IPS DF 19.7 (cell line): Measurements from ENCODE around the gene IMMP2L.

ENCODE experiments used
- DNase-seq: peaks from one replicate; pipeline ENCODE4 v3.0.0-alpha.2; 2013; ENCODE audit warnings: low read depth, low spot score

The IMMP2L gene

DNA sequence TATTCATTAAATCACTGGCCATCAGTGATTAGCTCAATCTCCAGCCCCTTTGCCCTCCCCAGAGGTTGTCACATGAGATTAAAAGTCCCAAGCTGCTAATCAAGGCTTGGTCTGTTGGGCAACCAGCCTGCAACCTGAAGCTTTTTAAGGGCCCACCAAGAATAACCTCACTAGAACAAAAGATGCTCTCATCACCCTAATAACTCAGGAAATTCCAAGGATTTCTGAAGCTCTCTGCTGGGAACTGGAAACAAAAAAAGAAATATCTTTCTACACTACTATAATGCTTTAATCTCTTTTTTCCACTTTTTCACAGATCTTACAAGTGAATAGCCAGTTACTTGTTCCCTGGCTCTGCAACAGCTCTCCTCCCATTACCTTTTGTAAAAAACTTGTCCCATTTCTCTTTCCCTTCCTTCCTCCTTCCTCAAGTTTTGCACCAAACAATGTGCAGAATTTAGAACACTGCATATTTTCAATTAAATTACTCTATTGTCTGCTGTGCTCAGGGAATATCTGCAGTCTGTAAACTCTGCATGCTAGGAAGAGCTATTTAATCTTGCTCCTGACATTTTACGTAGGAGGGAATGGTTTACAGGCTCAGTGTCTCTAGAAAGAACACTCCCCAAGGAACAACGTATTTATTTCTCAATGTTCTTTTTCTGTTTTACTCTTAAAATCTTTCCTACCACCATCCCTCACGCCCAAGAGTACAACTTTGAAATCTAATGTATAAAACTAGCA lies 169.1 kb downstream of the IMMP2L start:
- no peak for DNase-seq

DNA sequence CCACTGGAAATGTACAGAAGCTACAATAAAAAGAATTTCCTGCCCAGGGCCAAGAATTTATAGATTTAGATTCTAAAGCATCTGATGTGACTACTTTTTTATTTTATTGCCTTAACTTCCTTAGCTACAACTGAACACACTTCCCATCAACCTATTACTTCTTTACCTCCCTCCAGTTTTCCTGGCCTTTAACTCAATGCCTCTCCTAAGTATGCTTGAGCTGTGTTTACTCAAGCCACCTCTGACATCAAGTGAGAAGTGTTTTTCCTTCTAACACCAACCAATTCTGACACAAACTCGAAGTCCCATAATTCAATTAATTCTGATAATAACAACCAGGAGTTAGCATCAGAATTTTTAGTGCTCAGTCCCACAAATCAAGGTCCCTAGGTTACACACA lies 170.0 kb downstream of the IMMP2L start:
- no peak for DNase-seq

DNA sequence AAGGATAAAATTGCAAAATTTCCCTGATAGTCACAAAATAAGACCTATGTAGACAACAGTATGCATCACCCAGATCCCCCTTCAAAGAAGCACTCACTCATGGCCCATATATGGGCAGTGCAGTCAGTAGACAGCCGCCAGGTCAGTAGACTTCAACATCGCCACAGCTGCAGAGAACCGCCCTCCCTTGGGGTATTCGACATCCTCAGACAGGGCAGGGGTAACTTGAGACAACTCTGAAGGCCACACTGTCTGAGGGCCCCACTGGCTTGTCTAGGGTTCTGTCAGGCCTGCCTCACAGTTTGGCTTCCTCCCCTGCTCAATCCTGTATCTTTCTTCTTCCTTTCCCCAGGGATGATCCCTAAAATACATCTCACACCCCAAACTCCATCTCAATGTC lies 172.3 kb downstream of the IMMP2L start:
- DNase-seq: no peak

DNA sequence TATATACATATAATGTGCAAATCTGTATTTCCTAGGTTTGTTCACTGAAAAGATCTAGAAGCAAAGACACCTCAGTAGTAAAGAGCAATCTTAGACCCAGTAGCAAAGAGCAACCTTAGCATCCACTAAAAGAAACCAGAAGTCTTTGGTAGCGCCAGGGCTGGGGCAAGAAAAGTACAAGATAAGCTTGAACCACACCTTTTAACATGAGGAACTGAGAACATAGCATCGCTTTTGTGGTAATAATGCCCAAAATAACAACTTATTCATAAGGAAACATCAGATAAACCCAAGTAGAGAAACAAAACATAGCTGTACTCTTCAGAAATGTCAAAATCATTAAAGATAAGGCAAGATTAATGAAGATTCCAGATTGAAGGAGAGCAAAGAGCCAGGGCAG lies 173.4 kb downstream of the IMMP2L start:
- DNase-seq: no peak

DNA sequence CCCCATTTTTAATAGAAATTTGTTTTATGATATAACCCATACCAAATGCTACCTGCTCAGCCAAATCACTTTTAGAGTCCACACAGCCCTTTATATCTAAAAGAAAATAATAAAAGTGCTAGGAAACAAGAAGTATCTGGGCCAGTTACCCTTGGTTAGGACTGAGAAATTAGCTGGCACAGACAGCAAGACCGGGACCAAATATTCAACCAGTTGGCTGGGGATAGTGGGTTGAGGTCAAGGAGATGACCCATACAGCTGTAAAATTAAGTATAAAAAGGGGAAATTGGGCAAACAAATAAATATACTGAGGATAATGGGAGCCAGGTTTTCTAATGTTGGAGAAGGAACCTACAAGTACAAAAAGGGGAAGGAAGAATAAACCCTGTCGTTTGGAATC lies 174.3 kb downstream of the IMMP2L start:
- no peak for DNase-seq

DNA sequence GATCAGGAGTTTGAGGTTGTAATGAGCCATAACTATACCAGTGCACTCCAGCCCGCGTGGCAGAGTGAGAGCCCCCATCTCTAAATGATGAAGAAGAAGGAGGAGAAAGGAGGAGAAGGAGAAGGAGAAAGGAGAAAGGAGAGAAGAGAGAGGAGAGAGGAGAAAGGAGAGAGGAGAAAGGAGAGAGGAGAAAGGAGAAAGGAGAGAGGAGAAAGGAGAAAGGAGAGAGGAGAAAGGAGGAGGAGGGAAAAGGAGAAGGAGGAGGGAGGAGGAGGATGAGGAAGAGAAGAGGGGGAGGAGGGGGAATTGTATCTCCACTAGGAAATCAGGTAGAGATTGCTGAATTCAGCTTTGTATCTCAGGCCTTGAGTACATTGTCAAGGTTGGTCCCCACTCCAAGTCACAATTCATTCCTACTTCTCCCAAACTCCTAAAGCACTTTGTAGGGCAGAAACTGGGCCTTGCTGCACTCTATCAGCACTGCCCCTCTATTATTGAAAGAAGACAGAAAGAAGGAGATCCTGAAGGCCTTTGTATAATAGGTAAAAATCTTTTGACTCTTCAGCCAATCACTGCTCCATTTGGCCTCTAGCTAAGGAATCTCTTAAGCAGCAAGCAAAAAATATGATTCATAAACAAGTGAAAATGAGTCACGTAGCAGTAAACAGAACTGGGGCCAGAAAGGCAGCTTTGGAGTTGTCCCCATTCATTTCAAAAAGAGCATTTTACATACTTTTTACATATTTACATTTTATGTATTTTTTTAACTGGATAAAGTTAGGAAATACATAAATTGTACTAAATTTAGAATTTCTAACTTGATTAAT lies 178.0 kb downstream of the IMMP2L start:
- DNase-seq: no peak

DNA sequence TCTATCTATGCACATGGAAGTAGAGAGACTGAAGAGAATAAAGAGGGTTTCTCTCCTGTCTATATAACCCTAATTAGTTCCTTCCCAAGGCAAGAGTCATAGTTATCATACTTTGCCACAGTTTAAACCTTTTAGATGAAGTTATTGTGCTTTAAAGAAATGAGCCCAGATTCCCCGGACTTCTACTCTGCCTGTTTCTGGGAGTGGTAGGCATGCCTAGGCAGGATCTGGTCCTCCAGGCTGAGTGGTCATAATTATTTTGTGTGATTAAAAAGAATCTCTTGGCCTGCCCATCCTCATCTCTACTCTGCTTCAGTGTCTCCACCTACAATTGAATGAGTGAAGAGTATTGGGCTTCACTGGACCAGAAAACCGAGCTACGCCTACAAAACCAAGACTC lies 179.2 kb downstream of the IMMP2L start:
- no peak for DNase-seq

DNA sequence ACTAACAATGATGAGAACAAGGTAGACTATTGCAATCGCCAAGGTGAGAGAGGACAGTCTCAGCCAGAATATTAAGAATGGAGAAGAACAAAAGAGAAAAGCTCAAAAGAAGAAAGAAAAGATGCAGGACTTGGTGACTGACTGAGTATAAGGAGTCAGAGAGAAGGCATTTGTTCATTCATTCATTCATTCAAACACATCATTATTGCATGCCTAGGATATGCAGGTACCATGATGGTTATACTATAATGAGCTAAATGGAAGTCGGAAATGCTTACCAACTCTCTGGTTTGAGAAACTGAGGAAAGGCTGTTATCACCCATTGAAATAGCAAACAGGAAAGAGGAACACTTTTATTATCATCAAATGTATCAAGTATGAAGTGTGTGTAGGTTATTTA lies 180.7 kb downstream of the IMMP2L start:
- DNase-seq: no peak

DNA sequence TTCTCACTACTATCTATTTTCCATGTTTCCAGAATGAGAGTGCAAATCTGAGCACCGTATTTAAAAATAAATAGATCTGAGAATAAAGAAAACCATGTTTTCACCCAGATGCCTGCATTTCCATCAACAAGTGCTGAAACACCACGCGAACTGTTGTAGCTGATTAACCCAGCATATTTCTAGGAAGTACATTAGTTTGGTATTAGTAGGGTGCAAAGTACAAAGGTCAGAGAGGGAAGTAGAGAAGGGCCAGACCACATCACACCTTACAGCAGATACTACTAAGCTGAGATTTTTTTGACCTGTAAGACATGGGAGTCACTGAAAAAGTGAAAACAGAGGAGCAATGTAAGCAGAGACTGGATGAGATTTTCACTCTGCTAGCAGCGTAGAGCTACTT lies 181.3 kb downstream of the IMMP2L start:
- no peak for DNase-seq

DNA sequence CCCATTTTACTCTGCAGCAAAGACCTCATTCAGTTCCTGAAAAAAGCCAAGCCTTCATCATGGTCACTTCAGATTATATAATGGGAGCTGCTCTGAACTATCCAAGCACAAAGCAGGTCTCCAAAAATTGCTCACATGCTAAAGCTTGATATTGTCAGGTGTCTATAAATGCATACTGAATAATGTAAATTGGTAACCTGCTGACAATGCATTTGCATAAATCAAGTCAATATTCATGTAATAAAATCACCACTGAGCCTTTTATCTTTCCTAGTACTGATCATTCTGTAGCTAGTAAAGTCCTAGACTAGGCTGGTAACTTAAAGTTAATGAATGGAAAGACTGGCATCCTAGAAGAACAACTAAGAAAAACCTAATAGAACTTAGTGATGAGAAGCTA lies 188.3 kb downstream of the IMMP2L start:
- no peak for DNase-seq

DNA sequence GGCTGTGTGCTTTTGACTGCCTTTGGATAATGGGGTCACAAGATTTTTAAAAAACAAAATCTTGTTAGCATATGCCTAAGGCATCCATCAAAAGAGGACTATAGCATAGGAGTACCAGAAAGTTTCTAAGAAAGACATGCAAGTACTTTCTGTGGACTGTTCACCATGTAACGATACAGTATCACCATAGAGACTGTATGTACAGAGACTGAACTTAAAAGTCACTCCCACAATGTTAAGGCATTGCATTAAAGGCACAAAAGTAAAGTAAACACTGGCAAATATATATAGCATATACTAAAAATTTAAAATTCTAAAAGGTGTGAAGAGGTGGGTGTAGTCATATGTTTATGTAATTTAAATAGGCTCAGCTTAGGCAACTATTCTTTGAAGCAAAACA lies 190.9 kb downstream of the IMMP2L start:
- DNase-seq: no peak

DNA sequence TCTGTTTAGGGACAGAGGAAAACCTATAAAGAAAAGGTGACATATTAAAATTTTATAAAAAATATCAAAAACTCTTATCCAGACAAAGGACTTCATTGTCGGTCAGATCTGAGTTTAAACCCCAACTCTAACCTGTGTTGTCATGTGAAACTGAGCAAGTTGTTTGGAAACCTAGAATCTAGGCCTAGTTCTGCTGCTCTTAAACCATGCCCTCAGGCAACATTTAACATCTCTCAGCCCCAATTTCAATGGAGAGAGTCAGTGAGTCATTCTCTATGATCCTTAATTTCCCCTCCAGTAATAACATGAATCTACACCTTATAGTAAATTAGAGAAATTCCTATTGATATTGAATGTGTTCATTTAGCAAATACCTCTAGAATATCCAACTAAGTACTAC lies 192.3 kb downstream of the IMMP2L start:
- no peak for DNase-seq

DNA sequence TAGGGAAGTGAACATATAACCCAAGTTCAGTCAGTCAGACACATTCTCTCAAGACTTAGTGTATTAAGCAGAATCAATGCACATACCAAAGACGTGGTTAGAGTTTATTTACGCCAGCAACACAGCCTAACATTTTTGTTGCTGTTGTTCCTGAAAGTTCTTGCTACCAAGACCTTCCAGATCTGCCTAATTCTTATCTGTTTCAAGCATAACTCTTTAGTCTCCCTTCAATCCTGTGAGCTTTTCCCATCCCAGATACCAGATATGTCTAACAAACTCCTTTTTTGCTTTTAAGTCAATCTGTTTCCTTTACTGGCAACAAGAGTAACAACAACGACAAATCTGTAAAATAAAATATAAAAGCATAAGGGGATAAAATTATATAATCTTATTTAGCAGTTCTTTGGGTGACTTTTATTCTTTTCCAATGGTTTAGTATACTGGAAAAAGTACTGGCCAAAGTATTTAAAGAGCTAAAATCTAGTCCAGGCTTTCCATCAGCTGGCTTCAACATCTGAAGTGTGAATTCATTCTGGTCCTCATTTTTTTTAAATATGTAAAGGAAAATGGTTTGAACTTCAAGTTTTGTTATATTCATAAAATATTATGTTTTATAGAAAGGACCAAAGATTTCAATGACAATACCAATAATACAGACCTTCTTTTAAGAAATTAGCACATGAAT lies 193.8 kb downstream of the IMMP2L start:
- DNase-seq: no peak

DNA sequence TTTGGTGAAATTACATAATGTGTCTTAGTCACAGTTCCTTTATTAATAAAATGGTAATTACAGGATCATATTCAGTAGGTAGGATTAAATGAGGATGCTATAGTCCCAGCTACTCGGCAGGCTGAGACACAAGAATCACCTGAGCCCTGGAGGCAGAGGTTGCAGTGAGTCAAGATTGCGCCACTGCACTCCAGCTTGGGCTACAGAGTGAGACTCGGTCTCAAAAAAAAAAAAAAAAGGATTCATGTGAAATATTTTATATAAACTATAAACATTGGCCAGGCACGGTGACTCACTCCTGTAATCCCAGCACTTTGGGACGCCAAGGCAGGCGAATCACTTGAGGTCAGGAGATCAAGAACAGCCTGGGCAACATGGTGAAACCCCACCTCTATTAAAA lies 197.9 kb downstream of the IMMP2L start:
- no peak for DNase-seq

DNA sequence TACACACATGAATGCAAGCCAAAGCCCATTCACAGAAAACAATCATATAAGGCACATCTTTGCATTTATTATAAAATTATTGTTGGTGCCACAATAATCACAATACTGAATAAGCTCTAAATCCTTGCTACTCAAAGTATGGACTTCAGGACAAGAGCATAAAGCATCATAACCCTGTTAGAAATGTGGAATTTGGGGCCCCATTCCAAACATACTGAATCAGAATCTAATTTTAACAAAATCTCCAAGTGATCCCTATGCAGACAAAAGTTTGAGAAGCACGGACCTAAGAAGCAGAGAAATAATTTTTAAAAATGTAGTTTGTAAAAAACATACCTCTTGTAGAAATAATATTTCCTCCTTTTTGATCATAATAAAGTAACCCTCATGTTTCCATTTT lies 199.2 kb downstream of the IMMP2L start:
- no peak for DNase-seq

DNA sequence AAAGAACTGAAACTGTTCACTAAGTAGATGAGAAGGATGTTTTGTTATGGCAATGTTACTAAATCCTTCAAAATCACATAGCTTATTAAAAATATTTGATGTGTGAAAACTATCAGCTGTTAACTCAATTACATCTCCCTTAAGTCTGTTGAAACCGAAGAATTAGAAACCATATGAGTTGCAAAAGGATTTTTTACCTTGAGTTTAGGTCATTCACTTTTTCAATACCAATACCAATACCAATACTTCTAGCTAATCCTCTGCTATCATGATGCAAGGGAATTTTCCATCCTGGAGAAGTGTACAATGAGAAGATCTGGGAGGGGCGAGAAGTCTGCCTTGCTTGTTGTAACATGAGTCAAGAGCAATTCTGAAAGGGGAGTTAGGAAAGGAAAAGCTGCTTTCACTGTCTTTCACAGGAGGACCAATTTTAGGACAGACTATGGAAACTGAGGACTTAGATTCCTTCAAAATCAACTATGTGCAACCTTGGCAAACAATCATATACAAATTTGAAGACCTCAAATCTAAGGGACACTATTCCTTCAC lies 199.7 kb downstream of the IMMP2L start:
- no peak for DNase-seq

DNA sequence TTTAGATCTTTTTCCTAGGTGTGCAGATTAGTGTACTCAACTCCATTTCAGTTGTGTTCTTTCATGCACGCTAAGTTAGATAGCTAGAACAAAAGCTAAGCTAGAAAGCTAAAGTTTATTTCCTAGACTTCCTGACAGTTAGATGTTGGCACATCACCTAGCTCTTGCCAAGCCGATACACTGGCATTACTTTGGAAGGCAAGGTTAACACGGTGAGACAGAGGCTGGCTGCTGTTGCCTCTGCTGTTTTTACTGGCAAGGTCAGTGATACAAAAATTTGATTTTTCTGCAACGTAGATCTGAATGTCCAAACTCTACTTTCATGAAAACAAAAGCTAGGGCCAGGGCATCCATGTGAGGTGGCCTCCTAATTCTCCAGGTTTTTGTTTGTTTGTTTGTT lies 203.4 kb downstream of the IMMP2L start:
- no peak for DNase-seq

DNA sequence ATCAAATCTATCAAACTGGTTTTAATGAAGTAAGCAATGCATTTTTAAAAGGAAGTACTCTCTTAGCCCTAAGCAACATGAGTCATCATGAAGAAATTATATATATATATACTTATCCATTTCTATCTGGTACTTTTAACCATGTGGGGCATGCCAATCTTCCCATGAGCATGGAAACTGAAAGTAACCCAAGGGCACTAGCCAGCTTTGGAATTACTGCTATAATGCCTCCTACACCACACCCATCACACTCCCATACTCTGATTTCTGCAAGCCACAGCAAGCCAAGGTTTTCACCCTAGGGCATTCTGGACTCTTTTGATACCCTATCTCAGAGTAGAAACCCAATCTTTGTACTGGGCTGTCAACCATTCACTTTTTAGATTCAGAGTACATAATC lies 204.6 kb downstream of the IMMP2L start:
- no peak for DNase-seq

DNA sequence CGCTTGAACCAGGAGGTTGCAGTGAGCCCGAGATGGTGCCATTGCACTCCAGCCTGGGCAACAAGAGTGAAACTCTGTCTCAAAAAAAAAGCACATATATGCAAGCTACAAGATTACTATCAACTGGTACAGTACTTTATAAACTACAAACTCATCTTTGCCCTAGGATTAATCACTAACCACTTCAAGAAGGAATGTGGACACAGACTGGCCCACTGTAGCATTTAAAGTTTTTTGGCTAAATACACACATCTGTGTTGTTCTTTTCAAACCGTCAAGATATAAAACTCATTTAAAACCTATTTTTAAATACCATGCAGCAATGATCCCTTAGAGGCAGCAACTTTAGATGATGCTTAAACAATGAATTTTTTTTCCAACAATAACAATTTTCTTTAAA lies 205.4 kb downstream of the IMMP2L start:
- DNase-seq: no peak

DNA sequence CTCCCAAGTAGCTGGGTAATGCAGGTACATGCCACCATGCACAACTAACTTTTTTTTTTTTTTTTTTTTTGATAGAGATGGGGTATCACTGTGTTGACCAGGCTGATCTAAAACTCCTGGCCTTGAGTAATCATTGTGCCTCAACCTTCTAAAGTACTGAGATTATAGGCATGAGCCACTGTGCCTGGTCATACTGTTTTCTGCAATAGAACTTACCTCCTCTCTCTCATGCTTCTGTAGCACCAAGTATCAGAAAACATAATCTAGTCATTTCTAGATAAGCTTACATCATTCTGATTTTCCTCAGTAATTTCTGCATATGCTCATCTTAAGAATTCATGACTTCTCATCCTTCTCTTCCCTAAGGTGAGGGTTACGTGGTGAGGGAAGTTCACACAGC lies 210.0 kb downstream of the IMMP2L start:
- no peak for DNase-seq

DNA sequence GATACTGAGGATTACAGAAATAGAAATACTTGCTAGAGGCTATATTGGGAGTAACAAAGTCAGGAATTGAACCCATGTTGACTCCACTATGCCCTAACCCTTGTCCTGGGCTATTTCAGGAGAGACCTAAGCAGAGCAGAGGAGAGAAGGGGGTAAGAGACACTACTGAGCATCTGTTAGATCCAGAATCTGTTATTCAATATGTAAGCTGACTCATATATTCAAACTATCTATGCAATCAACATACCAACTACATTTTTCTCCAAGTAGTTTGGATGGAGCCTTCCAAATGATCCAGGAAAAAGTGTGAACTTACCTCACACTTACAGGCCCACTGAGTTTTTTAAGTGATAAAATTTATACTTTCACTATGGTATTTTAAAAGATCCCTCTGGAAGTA lies 216.1 kb downstream of the IMMP2L start:
- DNase-seq: no peak

DNA sequence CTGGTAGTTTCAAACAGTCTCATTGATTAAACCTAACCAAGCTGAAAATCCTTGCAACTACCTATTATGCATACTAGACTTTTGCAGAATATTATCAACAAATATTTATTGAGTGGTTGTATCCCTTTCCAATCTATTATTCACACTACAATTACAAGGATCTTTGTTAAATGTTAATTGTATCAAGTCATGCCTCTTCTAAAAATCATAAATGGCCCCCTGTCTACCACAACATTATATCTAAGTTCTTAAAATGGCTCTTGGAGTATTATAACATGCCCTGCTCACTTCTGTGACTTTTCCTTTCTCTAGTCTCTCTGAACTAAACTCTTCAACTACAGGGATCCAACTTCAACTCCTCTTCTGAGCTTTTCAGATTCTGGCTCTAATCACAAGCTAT lies 219.3 kb downstream of the IMMP2L start:
- no peak for DNase-seq
